ENCODE results near the gene DNM1L. TPM values are rescaled to one million over a fixed set of nuclear protein-coding genes. Genes with fewer than 3 reads are reported as not detected.

Gene DNM1L
- total RNA-seq, 2 experiments from 2014 or later, result 67.1 to 68.5 TPM

DNA sequence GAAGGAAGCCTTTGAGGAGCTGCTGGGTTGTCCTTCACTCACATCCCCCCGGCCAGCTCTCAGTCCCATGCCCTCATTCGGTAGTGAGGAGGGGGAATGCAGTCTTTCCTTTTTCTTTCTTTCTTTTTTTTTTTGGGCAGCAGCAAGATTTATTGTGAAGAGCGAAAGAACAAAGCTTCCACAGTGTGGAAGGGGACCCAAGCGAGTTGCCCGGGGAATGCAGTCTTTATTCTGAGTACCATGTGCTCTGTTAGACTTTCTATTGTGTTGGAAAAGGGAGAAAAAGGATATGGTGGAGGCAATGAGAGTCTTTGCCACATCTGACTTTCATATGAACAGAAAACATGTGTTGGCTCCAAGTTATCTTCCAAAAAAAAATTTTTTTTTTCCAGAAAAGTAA, 106.5 kb downstream of the DNM1L start:
- H3K36me3 Mint-ChIP-seq (ENCODE audit: low read depth), result no peaks in the 10 kb centered on the region
- no peak overlapping the region for H3K4me3 Mint-ChIP-seq
- no peak for DNase-seq
- ChIA-PET CTCF (interaction anchor here (0.7 kb wide), 1 partner anchor 386 kb away, joined by 3 read pairs; no protein-coding TSS in a partner anchor), POLR2A (no interaction called here)
- H3K4me1 Mint-ChIP-seq, result no peaks in the 10 kb centered on the region
- H3K27ac Mint-ChIP-seq, result no peak overlapping the region
- H3K27me3 Mint-ChIP-seq, result no peaks in the 10 kb centered on the region
- intact Hi-C loops (cut with DNase I, micrococcal nuclease), result no loop called here
- ATAC-seq, result no peak
- H3K9me3 Mint-ChIP-seq (ENCODE audit: low read depth), result no peaks in the 10 kb centered on the region

GRCh38 chr12:32788405-32788804, 109.3 kb downstream of the DNM1L start:
- Mint-ChIP-seq H3K4me1 (no peaks in the 10 kb centered on the region), H3K27me3 (no peaks in the 10 kb centered on the region), H3K27ac (no peak overlapping the region), H3K4me3 (no peak overlapping the region), H3K36me3 (ENCODE audit: low read depth) (no peaks in the 10 kb centered on the region), H3K9me3 (ENCODE audit: low read depth) (no peaks in the 10 kb centered on the region)
- ATAC-seq, result no peak
- intact Hi-C loops (cut with DNase I, micrococcal nuclease), result no loop called here
- ChIA-PET CTCF (interaction anchor here (0.7 kb wide), 1 partner anchor 9 kb away, joined by 4 read pairs; no protein-coding TSS in a partner anchor), POLR2A (no interaction called here)
- DNase-seq, result no peak

DNA sequence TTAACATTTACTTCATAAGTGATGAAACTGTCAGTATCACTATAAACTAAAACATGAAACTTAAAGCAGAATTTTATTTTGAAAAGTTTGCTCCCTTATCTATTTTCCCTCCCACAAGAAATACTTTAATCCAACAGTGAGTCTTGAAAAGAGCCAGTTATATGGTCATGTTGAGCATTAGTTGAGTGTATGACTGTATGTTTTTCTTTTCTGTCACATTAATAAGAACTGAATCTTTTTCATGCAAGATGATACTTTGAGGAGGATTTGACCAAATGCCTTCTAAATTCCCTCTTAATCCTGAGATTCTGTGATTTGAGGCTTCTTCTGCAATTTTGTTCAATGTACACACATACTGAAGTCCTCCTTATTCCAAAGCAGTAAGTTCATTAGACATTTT, 110.3 kb downstream of the DNM1L start:
- POLR2A ChIA-PET, result no interaction called here
- no peak for ATAC-seq
- no peak overlapping the region for H3K4me3 Mint-ChIP-seq
- no peak for DNase-seq
- H3K9me3 Mint-ChIP-seq (ENCODE audit: low read depth), result no peaks in the 10 kb centered on the region
- no peaks in the 10 kb centered on the region for H3K4me1 Mint-ChIP-seq
- no peaks in the 10 kb centered on the region for H3K36me3 Mint-ChIP-seq (ENCODE audit: low read depth)
- H3K27ac Mint-ChIP-seq, result no peak overlapping the region
- H3K27me3 Mint-ChIP-seq, result no peaks in the 10 kb centered on the region
- CTCF ChIA-PET, result no interaction called here
- intact Hi-C loops (cut with DNase I, micrococcal nuclease), result no loop called here

DNA sequence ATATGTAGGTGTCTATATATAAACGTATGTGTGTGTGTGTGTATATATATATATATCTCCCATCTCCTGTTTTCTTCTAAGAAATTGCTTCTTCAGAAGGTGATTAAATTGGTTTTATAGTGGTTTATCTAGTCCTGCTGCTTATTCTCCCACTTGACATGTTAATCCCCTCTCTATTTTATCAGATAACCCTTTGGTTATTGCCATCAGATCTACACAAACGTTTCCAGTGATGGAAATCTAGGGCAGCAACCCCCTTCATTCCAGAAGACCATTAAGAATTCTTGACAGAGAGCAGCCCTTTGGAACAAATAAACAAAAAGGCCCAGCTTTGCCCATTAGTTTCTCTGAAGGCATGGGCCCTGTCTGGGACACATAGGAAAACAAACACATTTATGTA, 110.8 kb downstream of the DNM1L start:
- no peaks in the 10 kb centered on the region for H3K9me3 Mint-ChIP-seq (ENCODE audit: low read depth)
- POLR2A ChIA-PET, result no interaction called here
- H3K4me3 Mint-ChIP-seq, result no peak overlapping the region
- H3K27ac Mint-ChIP-seq, result no peak overlapping the region
- intact Hi-C loops (cut with DNase I, micrococcal nuclease), result no loop called here
- no peaks in the 10 kb centered on the region for H3K4me1 Mint-ChIP-seq
- CTCF ChIA-PET, result no interaction called here
- ATAC-seq (no peak), DNase-seq (no peak)
- H3K27me3 Mint-ChIP-seq, result no peaks in the 10 kb centered on the region
- H3K36me3 Mint-ChIP-seq (ENCODE audit: low read depth), result no peaks in the 10 kb centered on the region

DNA sequence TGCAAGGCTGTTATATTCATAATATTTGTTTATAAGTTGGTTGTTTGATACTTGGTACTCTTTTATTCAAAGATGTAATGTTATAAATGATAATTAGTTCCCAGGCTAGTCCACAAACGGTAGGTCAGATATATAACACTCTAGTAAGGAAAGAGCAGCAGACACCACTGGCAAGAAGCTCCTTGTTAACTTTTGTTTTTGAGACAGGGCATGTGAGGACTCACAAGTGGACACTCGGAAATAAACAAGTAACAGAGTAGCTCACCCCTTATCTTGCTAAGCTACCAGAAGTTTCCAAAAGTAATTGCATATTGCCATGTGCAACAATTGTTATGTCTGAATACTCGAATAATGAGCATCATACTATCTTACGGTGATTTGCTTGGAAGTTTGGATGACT, 115.2 kb downstream of the DNM1L start:
- POLR2A ChIA-PET, result no interaction called here
- no peak for DNase-seq
- intact Hi-C loops (cut with DNase I, micrococcal nuclease), result no loop called here
- H3K27ac Mint-ChIP-seq, result no peak overlapping the region
- no peaks in the 10 kb centered on the region for H3K36me3 Mint-ChIP-seq (ENCODE audit: low read depth)
- no peak for ATAC-seq
- CTCF ChIA-PET, result no interaction called here
- no peaks in the 10 kb centered on the region for H3K4me1 Mint-ChIP-seq
- no peak overlapping the region for H3K4me3 Mint-ChIP-seq
- no peaks in the 10 kb centered on the region for H3K9me3 Mint-ChIP-seq (ENCODE audit: low read depth)
- H3K27me3 Mint-ChIP-seq, result no peaks in the 10 kb centered on the region

Other genes with a start within 250 kb of the DNM1L start
- 10 to 100 TPM; 33.0 to 45.9 TPM for gene YARS2, start 76.6 kb downstream of the DNM1L start, total RNA-seq
- under 1 TPM; 0.11 to 0.30 TPM for gene PKP2, start 217.5 kb downstream of the DNM1L start, total RNA-seq